K562 (cell line): Measurements from ENCODE around the gene GADD45GIP1. TPM values are rescaled to one million over a fixed set of nuclear protein-coding genes. Genes with fewer than 3 reads are reported as not detected.

Source experiments
- CCAR2 ChIP-seq: fragments of 200-400 bp; formaldehyde crosslinking; IDR thresholded peaks from 2 replicates; pipeline ENCODE4 v1.6.1; 2017; ENCODE audit warnings: mild to moderate bottlenecking, low read depth, low read length
- CEBPG ChIP-seq, 3 experiments: fragments of 200-800 bp in 1 of 3; sonication (Bioruptor generic) in 1 of 3; sonication (generic) in 1 of 3; formaldehyde crosslinking in 1 of 3; IDR thresholded peaks in 2 of 3; conservative IDR thresholded peaks in 1 of 3; 2 replicates each; pipeline versions ENCODE4 v1.6.1 to v1.8.0; 2016 to 2022; ENCODE audit warnings: missing compliant biosample characterization in 2 of 3, missing genetic modification characterization in 2 of 3, mild to moderate bottlenecking in 1 of 3, missing genetic modification reagents in 1 of 3
- CTCFL ChIP-seq: IDR thresholded peaks from 2 replicates; pipeline ENCODE4 v1.6.1; 2011; ENCODE audit warnings: borderline replicate concordance, low read depth, mild to moderate bottlenecking, moderate library complexity, low read length; ENCODE audit not compliant: insufficient read depth, poor library complexity, severe bottlenecking
- EHMT2 ChIP-seq: fragments of 450-650 bp; IDR thresholded peaks from 2 replicates; pipeline ENCODE4 v1.6.1; 2018; ENCODE audit warnings: antibody characterized with exemption
- EP300 ChIP-seq: IDR thresholded peaks from 2 replicates; pipeline ENCODE4 v1.6.1; 2012; ENCODE audit warnings: low read length, improper control_type of control experiment
- FIP1L1 ChIP-seq: fragments of 200-400 bp; formaldehyde crosslinking; IDR thresholded peaks from 2 replicates; pipeline ENCODE4 v1.6.1; 2018; ENCODE audit warnings: mild to moderate bottlenecking, low read depth, low read length; ENCODE audit not compliant: poor library complexity, severe bottlenecking
- FOXO4 ChIP-seq: fragments of 450-650 bp; formaldehyde crosslinking; IDR thresholded peaks from 2 replicates; pipeline ENCODE4 v1.4.0; 2020; ENCODE audit warnings: mild to moderate bottlenecking, moderate library complexity
- KLF13 ChIP-seq: fragments of 450-650 bp; IDR thresholded peaks from 2 replicates; pipeline ENCODE4 v1.6.1; 2016; ENCODE audit warnings: missing genetic modification characterization, low read depth, mild to moderate bottlenecking, missing compliant biosample characterization, moderate library complexity, borderline replicate concordance
- MED1 ChIP-seq: sonication (generic); formaldehyde crosslinking; IDR thresholded peaks from 2 replicates; pipeline ENCODE4 v1.8.1; 2023; ENCODE audit warnings: missing genetic modification reagents, borderline replicate concordance
- MLLT1 ChIP-seq, 2 experiments: fragments of 450-650 bp; IDR thresholded peaks; 2 replicates each; pipeline ENCODE4 v1.6.1; 2016
- NCOA6 ChIP-seq: fragments of 450-650 bp; IDR thresholded peaks from 2 replicates; pipeline ENCODE4 v1.6.1; 2017; ENCODE audit warnings: mild to moderate bottlenecking
- OTX1 ChIP-seq: fragments of 450-650 bp; formaldehyde crosslinking; IDR thresholded peaks from 2 replicates; pipeline ENCODE4 v1.4.0; 2022; ENCODE audit warnings: mild to moderate bottlenecking
- PCBP2 ChIP-seq: fragments of 200-400 bp; formaldehyde crosslinking; IDR thresholded peaks from 2 replicates; pipeline ENCODE4 v1.6.1; 2018; ENCODE audit warnings: low read length, low read depth, mild to moderate bottlenecking, moderate library complexity; ENCODE audit not compliant: poor library complexity, severe bottlenecking
- PPARD ChIP-seq: fragments of 250-450 bp; sonication (Bioruptor Pico); IDR thresholded peaks from 2 replicates; pipeline ENCODE4 v1.8.0; 2022; ENCODE audit warnings: inconsistent platforms, mild to moderate bottlenecking, moderate library complexity
- SAFB ChIP-seq: fragments of 200-400 bp; formaldehyde crosslinking; IDR thresholded peaks from 2 replicates; pipeline ENCODE4 v1.6.1; 2017; ENCODE audit warnings: low read depth, low read length, borderline replicate concordance
- SMARCA5 ChIP-seq: fragments of 450-650 bp; IDR thresholded peaks from 2 replicates; pipeline ENCODE4 v1.6.1; 2016
- SRSF9 ChIP-seq: fragments of 200-400 bp; formaldehyde crosslinking; IDR thresholded peaks from 2 replicates; pipeline ENCODE4 v1.6.1; 2017; ENCODE audit warnings: low read depth, low read length, borderline replicate concordance
- WHSC1 ChIP-seq: IDR thresholded peaks from one replicate; pipeline ENCODE4 v1.6.1; 2012; ENCODE audit warnings: low read length, control low read depth, inconsistent platforms
- ZBTB8A ChIP-seq: fragments of 450-650 bp; IDR thresholded peaks from 2 replicates; pipeline ENCODE4 v1.6.1; 2018; ENCODE audit warnings: mild to moderate bottlenecking, moderate library complexity; ENCODE audit not compliant: partially characterized antibody
- ZFP36 ChIP-seq: fragments of 150-350 bp; IDR thresholded peaks from 2 replicates; pipeline ENCODE4 v1.6.1; 2018; ENCODE audit warnings: low read length, low read depth; ENCODE audit not compliant: partially characterized antibody
- ZNF121 ChIP-seq: sonication (generic); formaldehyde crosslinking; conservative IDR thresholded peaks from 2 replicates; pipeline ENCODE4 v1.8.0; 2022; ENCODE audit warnings: missing genetic modification reagents
- ZNF175 ChIP-seq: fragments of 200-800 bp; sonication (Bioruptor generic); IDR thresholded peaks from 2 replicates; pipeline ENCODE4 v1.6.1; 2016; ENCODE audit warnings: low read depth, mild to moderate bottlenecking, missing genetic modification characterization, missing compliant biosample characterization
- ZNF263 ChIP-seq: sonication (generic); formaldehyde crosslinking; IDR thresholded peaks from 2 replicates; pipeline ENCODE4 v1.8.0; 2022; ENCODE audit warnings: mild to moderate bottlenecking, missing genetic modification reagents, borderline replicate concordance
- ZNF583 ChIP-seq: fragments of 250-450 bp; sonication (Bioruptor Pico); IDR thresholded peaks from 2 replicates; pipeline ENCODE4 v1.4.0; 2020
- polyA plus RNA-seq, 8 experiments: library from polyadenylated mRNA; depleted of rRNA in 4 of 8; stranded (reverse) in 5 of 8; unstranded in 3 of 8; fragments of >200 nt; fragmentation: Nextera tagmentation in 2 of 8; fragmentation: Illumina TruSeq in 1 of 8; extraction: Ambion mirVana in 2 of 8; extraction: Trizol in 1 of 8; gene quantifications; 2 replicates each; pipeline versions ENCODE4 v1.2.1 to v1.2.3, GENCODE V29; 2011 to 2014; ENCODE audit warnings: inconsistent platforms in 1 of 8, missing spikeins in 1 of 8
- total RNA-seq, 7 experiments: library from RNA; depleted of rRNA in 6 of 7; stranded (reverse); fragments of >200 nt in 6 of 7; fragmentation: Illumina TruSeq in 2 of 7; extraction: Trizol in 2 of 7; gene quantifications; 2 replicates each; pipeline versions ENCODE4 v1.2.1 to v1.2.3, GENCODE V29; 2011 to 2021; ENCODE audit warnings: low replicate concordance in 1 of 7

The GADD45GIP1 gene
- total and polyA plus RNA-seq, 9 of the 15 experiments (the other 6 are each of a cell fraction or from before 2014, with no cell fraction given) = 5.1 to 161 (median 29.2) TPM

GRCh38 chr19:12965017-12965811, 8.2 kb upstream of the GADD45GIP1 start (continued):
- peak; percentile 93 for TF ChIP-seq FIP1L1
- TF ChIP-seq SMARCA5 = peak; percentile 84
- peak; percentile 56; the same call in 1 of the 2 replicates for TF ChIP-seq ZNF263 (CRISPR knock-in tag)
- TF ChIP-seq OTX1 (CRISPR knock-in tag) = no peak
- no peak for TF ChIP-seq EHMT2
- TF ChIP-seq CCAR2 = no peak
- TF ChIP-seq SAFB = peak; percentile 66
- TF ChIP-seq KLF13 (tag) = no peak
- TF ChIP-seq NCOA6 = no peak
- TF ChIP-seq ZNF121 (CRISPR knock-in tag) = no peak
- TF ChIP-seq CTCFL = peak; percentile 96
- TF ChIP-seq FOXO4 (CRISPR knock-in tag) = no peak
- TF ChIP-seq PCBP2 = no peak
- TF ChIP-seq MED1 (CRISPR knock-in tag) = 0 out of 2 replicates have a peak, but pooled peaks have one; percentile 79
- no peak for TF ChIP-seq WHSC1
- TF ChIP-seq PPARD (CRISPR knock-in tag) = no peak
- no peak for TF ChIP-seq EP300
- TF ChIP-seq MLLT1 (IDR thresholded peaks at IDR 0.05) = peak; percentile 29 to 82; a peak in 3 of 4 replicates
- TF ChIP-seq ZBTB8A = no peak
- TF ChIP-seq SRSF9 = no peak
- no peak for TF ChIP-seq CEBPG (CRISPR knock-in tag; IDR thresholded peaks at IDR 0.05)
- TF ChIP-seq CEBPG (tag; conservative IDR thresholded peaks at IDR 0.05 in 1 of 2, IDR thresholded peaks at IDR 0.05 in 1 of 2) = no peak
- no peak for TF ChIP-seq ZNF583
- peak; percentile 98 for TF ChIP-seq ZFP36
- no peak for TF ChIP-seq ZNF175
